ENCODE measurements around the gene CPNE5.

Gene CPNE5

DNA sequence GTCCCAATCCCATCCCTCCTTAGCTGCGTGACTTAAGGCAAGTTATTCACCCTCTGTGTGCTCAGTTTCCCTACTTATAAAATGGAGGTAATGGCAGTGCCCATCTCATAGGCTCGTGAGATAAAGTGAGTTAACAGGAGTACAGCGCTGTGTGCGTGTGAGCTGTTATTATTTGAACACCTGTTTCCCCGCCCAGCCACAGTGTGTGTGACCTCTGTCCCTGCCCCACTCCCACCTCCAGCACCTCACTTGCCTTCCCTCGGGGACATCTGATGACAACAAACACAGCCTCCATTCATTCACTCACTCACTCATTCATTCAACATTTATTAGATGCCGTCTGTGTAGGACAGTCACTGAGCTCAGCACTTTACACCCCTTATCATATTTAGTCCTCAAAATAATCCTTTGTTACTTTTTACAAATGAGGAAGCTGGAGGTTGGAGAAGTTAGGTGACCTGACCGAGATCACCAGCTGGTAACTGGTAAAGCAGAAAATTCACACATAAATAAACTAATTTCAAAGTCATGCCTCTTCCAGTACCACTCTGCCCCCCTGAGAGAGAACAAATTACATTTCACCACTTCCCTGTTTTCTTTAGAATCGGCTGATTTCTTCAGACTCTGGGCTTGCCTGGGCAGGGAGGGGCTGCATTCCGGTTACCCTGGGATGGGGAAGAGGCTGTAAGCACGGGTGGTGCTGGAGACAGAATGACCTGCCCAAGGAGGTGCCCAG is 58.6 kb downstream of the CPNE5 start:
- Histone ChIP-seq H3K27ac (ENCODE audit: low read depth, low read length) (no peak overlapping the region), H3K36me3 (ENCODE audit: insufficient read depth, low read length) (no peaks in the 10 kb centered on the region), H3K9ac (ENCODE audit: low read length) (no peak overlapping the region)

DNA sequence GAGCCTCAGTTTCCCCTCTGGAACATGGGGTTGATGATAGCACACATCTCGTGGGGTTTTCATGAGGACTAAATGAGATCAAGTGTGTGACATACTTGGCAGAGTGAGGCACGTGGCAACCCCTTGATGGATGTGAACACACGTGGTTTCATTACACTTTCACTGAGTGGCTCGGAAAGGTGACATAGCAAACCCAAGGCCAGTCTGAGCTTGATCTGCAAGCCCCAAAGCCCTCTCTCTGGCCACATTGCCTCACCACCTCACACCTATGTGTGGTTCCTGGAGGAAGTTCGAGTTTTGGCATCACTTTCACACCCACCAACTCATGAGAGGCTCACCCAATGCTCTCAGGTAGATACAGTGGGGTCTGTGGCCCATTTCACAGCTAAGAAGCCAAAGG is 60.0 kb downstream of the CPNE5 start:
- Histone ChIP-seq H3K27ac (ENCODE audit: low read depth, low read length) (no peak overlapping the region), H3K36me3 (ENCODE audit: insufficient read depth, low read length) (no peaks in the 10 kb centered on the region), H3K4me3 (ENCODE audit: low read depth in 1 of 2, low read length in 2 of 2) (no peak overlapping the region), H3K27me3 (ENCODE audit: control insufficient read depth in 1 of 2, insufficient read depth in 2 of 2, low read length in 2 of 2) (no peaks in the 10 kb centered on the region), H3K4me1 (ENCODE audit: insufficient read depth, low read length) (no peaks in the 10 kb centered on the region), H3K9me3 (ENCODE audit: low read length) (no peaks in the 10 kb centered on the region), H3K9ac (ENCODE audit: low read length) (no peak overlapping the region)

More for the DNA sequence above, 58.6 kb downstream of the CPNE5 start:
- Histone ChIP-seq H3K9me3 (ENCODE audit: low read length) (no peaks in the 10 kb centered on the region), H3K27me3 (ENCODE audit: control insufficient read depth in 1 of 2, insufficient read depth in 2 of 2, low read length in 2 of 2) (no peaks in the 10 kb centered on the region), H3K4me1 (ENCODE audit: insufficient read depth, low read length) (no peaks in the 10 kb centered on the region), H3K4me3 (ENCODE audit: low read depth in 1 of 2, low read length in 2 of 2) (no peak overlapping the region)

DNA sequence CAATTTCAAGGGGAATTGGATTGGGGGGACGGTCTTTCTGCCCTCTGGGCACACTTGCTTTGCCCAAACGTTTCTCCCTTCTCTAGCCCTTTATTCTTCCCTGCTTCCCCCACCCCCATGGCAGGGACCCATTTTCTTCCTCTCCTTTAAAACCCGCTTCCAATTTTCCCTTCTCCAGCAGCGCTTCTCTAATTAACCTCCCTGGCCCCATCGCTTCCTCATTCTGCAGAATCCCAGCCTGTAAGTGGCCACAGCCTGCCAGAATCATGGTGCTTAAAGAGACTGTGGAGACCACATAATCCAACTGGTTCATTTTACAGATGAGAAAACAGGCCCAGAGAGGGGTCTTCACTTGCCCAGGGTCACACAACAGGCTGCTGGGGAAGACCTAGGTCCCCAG is 61.4 kb downstream of the CPNE5 start:
- Histone ChIP-seq H3K27me3 (ENCODE audit: control insufficient read depth in 1 of 2, insufficient read depth in 2 of 2, low read length in 2 of 2) (no peaks in the 10 kb centered on the region), H3K4me1 (ENCODE audit: insufficient read depth, low read length) (no peaks in the 10 kb centered on the region), H3K9ac (ENCODE audit: low read length) (no peak overlapping the region), H3K9me3 (ENCODE audit: low read length) (no peaks in the 10 kb centered on the region), H3K36me3 (ENCODE audit: insufficient read depth, low read length) (no peaks in the 10 kb centered on the region), H3K27ac (ENCODE audit: low read depth, low read length) (no peak overlapping the region), H3K4me3 (ENCODE audit: low read depth in 1 of 2, low read length in 2 of 2) (no peak overlapping the region)

DNA sequence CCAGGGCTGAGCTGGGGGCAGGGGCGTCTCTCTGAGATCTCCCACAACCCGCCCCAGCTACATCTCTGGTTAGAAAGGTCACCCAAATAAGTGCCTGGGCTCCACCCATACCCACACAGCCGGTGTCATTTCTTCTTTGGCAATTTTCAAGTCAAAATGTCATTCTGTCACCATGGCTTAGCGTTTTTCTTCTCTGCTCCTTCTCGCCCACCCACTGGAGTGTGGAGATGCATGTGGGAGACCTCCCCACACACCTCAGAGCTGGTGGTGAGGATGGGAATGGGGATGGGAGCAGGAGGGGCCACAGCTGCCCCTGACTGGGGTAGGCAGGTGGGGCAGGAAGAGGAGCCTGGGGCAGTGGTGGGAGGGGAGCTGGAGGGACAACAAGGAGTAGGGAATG is 63.1 kb downstream of the CPNE5 start:
- H3K4me3 ChIP-seq (ENCODE audit: low read depth in 1 of 2, low read length in 2 of 2): no peak overlapping the region
- H3K27me3 ChIP-seq (ENCODE audit: control insufficient read depth in 1 of 2, insufficient read depth in 2 of 2, low read length in 2 of 2): no peaks in the 10 kb centered on the region
- no peak overlapping the region for H3K9ac ChIP-seq (ENCODE audit: low read length)
- H3K36me3 ChIP-seq (ENCODE audit: insufficient read depth, low read length): no peaks in the 10 kb centered on the region
- H3K27ac ChIP-seq (ENCODE audit: low read depth, low read length): no peak overlapping the region
- H3K9me3 ChIP-seq (ENCODE audit: low read length): no peaks in the 10 kb centered on the region
- H3K4me1 ChIP-seq (ENCODE audit: insufficient read depth, low read length): no peaks in the 10 kb centered on the region

DNA sequence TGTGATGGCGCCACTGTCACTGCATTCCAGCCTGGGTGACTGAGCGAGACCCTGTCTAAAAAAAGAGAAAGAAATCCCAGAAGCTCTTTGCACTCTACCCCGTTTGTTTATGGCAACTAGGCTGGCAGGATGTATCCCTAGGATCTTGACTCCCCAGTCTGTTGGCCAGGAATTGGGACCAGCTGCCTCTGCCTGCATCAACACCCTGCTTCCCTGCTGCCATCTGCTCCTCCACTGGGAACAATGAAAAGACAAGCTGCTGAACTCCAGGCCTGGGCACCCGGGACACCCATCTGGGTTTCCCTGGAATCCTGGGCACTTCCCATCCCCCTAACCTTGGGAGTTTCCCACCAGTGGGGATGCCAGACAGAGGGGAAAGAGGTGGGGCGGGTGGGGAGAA is 64.9 kb downstream of the CPNE5 start:
- Histone ChIP-seq H3K36me3 (ENCODE audit: insufficient read depth, low read length) (no peaks in the 10 kb centered on the region), H3K9me3 (ENCODE audit: low read length) (no peaks in the 10 kb centered on the region), H3K4me1 (ENCODE audit: insufficient read depth, low read length) (peaks cover 4% of the 10 kb centered on the region), H3K4me3 (ENCODE audit: low read depth in 1 of 2, low read length in 2 of 2) (no peak overlapping the region), H3K27ac (ENCODE audit: low read depth, low read length) (no peak overlapping the region), H3K9ac (ENCODE audit: low read length) (no peak overlapping the region), H3K27me3 (ENCODE audit: control insufficient read depth in 1 of 2, insufficient read depth in 2 of 2, low read length in 2 of 2) (no peaks in the 10 kb centered on the region)

DNA sequence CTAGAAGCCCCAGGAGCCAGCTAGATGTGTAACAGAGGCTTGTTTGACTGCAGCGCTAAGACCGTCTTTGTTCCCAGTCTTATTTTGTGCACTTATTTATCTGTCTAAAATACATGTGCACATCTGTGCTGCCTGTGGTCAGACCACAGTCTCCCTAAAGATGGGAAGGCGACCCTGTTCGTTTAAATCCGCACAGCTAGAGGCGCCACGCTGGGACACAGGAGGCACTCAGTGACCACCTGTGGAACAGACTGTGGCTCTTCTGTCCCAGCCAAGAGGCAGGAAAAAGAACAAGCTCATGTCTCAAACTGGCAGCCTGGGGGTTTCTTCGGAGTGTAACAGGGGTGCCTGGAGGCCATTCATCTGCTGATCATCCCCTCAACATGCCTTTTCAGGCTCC is 66.8 kb downstream of the CPNE5 start:
- Histone ChIP-seq H3K27me3 (ENCODE audit: control insufficient read depth in 1 of 2, insufficient read depth in 2 of 2, low read length in 2 of 2) (no peaks in the 10 kb centered on the region), H3K9me3 (ENCODE audit: low read length) (no peaks in the 10 kb centered on the region), H3K27ac (ENCODE audit: low read depth, low read length) (no peak overlapping the region), H3K4me1 (ENCODE audit: insufficient read depth, low read length) (peaks cover 12% of the 10 kb centered on the region), H3K9ac (ENCODE audit: low read length) (no peak overlapping the region), H3K36me3 (ENCODE audit: insufficient read depth, low read length) (no peaks in the 10 kb centered on the region), H3K4me3 (ENCODE audit: low read depth in 1 of 2, low read length in 2 of 2) (no peak overlapping the region)

DNA sequence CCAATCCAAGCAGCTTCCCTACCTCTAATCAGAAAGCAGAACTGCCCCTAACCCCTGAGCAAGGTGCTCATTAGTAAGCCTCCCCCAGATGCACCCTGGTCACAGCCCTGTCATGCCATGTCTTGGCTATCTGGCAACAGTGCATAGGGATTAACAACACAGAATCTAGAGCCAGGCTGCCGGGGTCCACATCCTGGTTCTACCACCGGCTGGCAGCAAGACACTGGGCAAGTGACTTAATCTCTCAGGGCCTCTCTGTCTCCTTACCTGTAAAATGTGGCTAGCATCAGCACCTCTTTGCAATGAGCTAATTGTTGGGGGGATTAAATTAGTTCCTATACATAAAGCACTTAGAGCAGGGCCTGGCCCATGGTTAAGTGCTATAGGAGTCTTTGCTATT is 68.1 kb downstream of the CPNE5 start:
- no peak overlapping the region for H3K9ac ChIP-seq (ENCODE audit: low read length)
- no peak overlapping the region for H3K27ac ChIP-seq (ENCODE audit: low read depth, low read length)
- H3K27me3 ChIP-seq (ENCODE audit: control insufficient read depth in 1 of 2, insufficient read depth in 2 of 2, low read length in 2 of 2): no peaks in the 10 kb centered on the region
- no peak overlapping the region for H3K4me3 ChIP-seq (ENCODE audit: low read depth in 1 of 2, low read length in 2 of 2)
- peaks cover 12% of the 10 kb centered on the region for H3K4me1 ChIP-seq (ENCODE audit: insufficient read depth, low read length)
- no peaks in the 10 kb centered on the region for H3K9me3 ChIP-seq (ENCODE audit: low read length)
- no peaks in the 10 kb centered on the region for H3K36me3 ChIP-seq (ENCODE audit: insufficient read depth, low read length)

DNA sequence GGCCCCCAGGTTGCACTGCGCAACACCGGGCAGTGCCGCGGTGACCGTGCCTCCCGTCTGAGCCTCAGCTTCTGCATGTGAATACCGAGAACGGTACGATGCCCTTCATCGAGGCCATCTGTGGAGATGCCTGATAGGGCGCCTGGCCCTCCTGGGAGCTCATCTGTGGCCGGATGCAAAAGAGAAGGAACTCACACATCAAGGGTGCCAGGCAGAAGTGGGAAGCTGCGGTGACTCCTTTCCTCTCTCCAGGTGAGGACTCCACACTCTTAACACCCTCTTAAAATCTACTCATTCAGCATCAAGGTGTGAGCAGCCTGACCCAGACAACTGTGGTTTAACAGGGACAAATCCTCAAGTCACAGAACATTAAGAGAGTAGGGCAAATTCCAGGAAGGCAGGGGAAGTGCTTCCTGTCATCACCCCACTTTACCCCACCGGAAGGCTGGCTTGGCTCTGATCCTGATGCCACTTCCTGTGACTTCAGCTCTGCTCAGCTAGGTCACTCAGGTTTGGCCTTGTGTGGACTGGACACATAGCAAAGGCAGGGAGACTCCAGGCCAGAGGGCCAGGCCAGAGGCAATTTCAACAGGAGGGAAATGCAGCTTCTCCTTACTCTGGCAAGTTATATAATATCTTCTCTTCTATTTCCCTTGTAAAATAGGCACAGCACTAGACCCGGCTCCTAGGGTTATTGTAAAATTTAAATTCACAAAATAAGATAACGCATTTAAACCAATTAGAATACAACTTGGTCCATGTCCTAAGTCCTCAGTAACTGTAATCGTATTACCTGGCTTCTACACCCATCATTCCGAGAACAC is 69.4 kb downstream of the CPNE5 start:
- Histone ChIP-seq H3K36me3 (ENCODE audit: insufficient read depth, low read length) (no peaks in the 10 kb centered on the region), H3K4me1 (ENCODE audit: insufficient read depth, low read length) (peaks cover 17% of the 10 kb centered on the region), H3K9me3 (ENCODE audit: low read length) (no peaks in the 10 kb centered on the region), H3K9ac (ENCODE audit: low read length) (no peak overlapping the region), H3K27me3 (ENCODE audit: control insufficient read depth in 1 of 2, insufficient read depth in 2 of 2, low read length in 2 of 2) (no peaks in the 10 kb centered on the region), H3K27ac (ENCODE audit: low read depth, low read length) (no peak overlapping the region), H3K4me3 (ENCODE audit: low read depth in 1 of 2, low read length in 2 of 2) (no peak overlapping the region)

DNA sequence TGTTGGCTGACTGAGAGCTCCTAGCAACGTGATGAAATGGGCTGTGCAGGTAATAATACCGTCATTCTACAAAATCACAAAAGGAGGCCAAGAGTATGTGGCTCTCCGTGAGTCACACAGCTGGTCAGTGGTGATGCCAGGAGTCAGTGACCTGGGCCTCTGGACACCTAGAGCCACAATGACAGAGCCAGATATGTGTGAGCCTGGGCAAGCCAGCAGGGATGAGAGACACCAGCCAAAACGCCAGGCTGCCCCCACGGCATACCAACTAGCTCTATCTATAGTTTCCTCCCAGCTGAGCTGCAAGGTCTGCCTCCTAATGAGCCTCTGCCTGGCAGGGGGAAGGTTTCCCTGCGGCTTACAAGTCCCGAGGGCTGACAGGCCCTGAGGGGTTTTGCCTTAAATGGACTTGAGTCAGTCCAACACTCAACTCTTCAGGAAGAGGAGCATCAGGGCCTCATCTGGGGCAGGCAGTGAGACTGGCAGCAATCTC is 70.0 kb downstream of the CPNE5 start:
- H3K27me3 ChIP-seq (ENCODE audit: control insufficient read depth in 1 of 2, insufficient read depth in 2 of 2, low read length in 2 of 2): no peaks in the 10 kb centered on the region
- no peaks in the 10 kb centered on the region for H3K36me3 ChIP-seq (ENCODE audit: insufficient read depth, low read length)
- no peak overlapping the region for H3K9ac ChIP-seq (ENCODE audit: low read length)
- H3K9me3 ChIP-seq (ENCODE audit: low read length): no peaks in the 10 kb centered on the region
- peak overlapping the region; percentile 59 for H3K27ac ChIP-seq (ENCODE audit: low read depth, low read length)
- H3K4me3 ChIP-seq (ENCODE audit: low read depth in 1 of 2, low read length in 2 of 2): no peak overlapping the region
- peaks cover 17% of the 10 kb centered on the region for H3K4me1 ChIP-seq (ENCODE audit: insufficient read depth, low read length)

DNA sequence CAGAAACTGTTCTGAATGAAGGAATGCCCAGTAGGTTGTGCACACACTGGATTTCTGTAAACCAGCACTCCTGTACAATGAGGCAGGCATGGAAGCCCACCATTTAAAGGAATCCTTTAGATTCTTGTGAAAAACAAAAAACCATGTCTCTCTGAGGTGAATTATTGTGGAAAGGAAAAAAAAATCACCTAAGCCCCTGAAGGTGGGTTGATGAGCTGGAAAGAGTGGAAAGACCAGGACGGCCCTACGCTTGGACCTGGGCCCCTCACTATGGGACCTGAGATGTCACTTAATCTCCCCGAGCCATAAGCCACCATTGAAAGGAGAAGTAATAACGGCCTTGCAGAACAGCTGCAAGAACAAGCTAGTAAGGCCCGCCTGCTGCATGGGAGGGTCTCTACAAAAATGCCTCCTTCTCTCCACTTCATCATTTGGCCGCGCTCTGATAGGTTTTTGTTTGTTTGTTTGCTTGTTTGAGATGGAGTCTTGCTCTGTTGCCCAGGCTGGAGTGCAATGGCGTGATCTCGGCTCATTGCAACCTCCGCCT is 72.8 kb downstream of the CPNE5 start:
- no peak overlapping the region for H3K9ac ChIP-seq (ENCODE audit: low read length)

DNA sequence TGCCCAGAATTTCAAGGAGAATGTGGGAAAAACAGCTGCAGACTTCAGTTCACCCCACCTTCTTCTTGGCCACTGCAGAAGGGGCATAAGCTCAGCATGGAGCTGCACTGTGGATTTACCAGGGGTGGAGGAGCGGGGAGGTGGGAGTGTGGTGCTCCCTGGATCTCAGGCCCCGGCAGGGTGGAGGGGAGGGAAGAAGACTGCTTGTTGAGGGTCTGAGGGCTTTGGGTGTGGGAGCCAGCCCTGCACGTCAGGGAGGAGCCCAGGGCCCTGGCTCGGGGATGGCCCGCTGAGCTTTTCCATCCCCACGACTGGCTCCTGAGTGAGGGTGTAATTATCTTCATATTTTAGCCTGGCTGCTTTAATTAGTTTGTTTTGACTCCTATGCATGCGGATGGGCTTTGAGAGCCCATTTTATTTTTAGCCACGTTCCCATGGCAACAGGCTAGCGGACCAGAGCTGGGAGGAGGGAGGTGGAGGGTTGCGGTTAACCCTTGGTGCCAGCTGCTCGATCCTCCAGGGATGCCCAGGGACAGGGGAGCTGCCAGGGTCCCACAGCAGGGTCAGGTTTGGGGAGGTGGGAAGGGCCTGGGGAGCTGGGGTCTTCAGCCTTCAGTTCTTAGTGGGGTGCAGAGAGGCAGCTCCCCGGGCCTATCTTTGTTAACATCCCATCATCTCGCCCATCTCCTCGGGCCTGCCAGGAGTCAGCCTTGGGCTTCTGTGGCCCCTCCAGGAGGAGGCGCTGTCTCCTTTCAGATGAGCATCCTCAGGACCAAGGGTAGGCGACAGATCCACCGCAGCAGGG is 73.4 kb downstream of the CPNE5 start:
- no peak overlapping the region for H3K4me3 ChIP-seq (ENCODE audit: low read depth in 1 of 2, low read length in 2 of 2)
- no peaks in the 10 kb centered on the region for H3K27me3 ChIP-seq (ENCODE audit: control insufficient read depth in 1 of 2, insufficient read depth in 2 of 2, low read length in 2 of 2)
- no peaks in the 10 kb centered on the region for H3K9me3 ChIP-seq (ENCODE audit: low read length)
- no peaks in the 10 kb centered on the region for H3K36me3 ChIP-seq (ENCODE audit: insufficient read depth, low read length)
- no peak overlapping the region for H3K9ac ChIP-seq (ENCODE audit: low read length)
- H3K4me1 ChIP-seq (ENCODE audit: insufficient read depth, low read length): peaks cover 17% of the 10 kb centered on the region
- no peak overlapping the region for H3K27ac ChIP-seq (ENCODE audit: low read depth, low read length)

More for the DNA sequence above, 72.8 kb downstream of the CPNE5 start:
- H3K4me3 ChIP-seq (ENCODE audit: low read depth in 1 of 2, low read length in 2 of 2): no peak overlapping the region
- no peaks in the 10 kb centered on the region for H3K27me3 ChIP-seq (ENCODE audit: control insufficient read depth in 1 of 2, insufficient read depth in 2 of 2, low read length in 2 of 2)
- H3K4me1 ChIP-seq (ENCODE audit: insufficient read depth, low read length): peaks cover 17% of the 10 kb centered on the region
- no peaks in the 10 kb centered on the region for H3K9me3 ChIP-seq (ENCODE audit: low read length)
- H3K27ac ChIP-seq (ENCODE audit: low read depth, low read length): no peak overlapping the region
- H3K36me3 ChIP-seq (ENCODE audit: insufficient read depth, low read length): no peaks in the 10 kb centered on the region

Measured in muscle layer of colon (tissue), 2 donors.